Neural cell (in vitro differentiated cells): Measurements from ENCODE around the gene LMO1. TPM values are rescaled to one million over a fixed set of nuclear protein-coding genes. Genes with fewer than 3 reads are reported as not detected.

Experiments used
- H2AFZ ChIP-seq: fragments of 200-600, 300-800 bp; sonication (generic), shearing (Covaris generic); 2 replicates; pipeline ENCODE4 v1.6.0; 2014; ENCODE audit warnings: low read depth, mild to moderate bottlenecking, antibody characterized with exemption, low read length, moderate library complexity
- H3F3A ChIP-seq: fragments of 200-600 bp; shearing (Covaris generic); 2 replicates; pipeline ENCODE4 v1.6.1; 2016; ENCODE audit warnings: mild to moderate bottlenecking, moderate library complexity, mixed read lengths, antibody characterized with exemption, low read length; ENCODE audit not compliant: insufficient read depth, poor library complexity, severe bottlenecking
- H3K27ac ChIP-seq: fragments of 200-600, 300-800 bp; sonication (generic), shearing (Covaris generic); 2 replicates; pipeline ENCODE4 v1.5.1; 2014; ENCODE audit warnings: mild to moderate bottlenecking, low read length, moderate library complexity
- H3K27me3 ChIP-seq: fragments of 300-800, 200-600 bp; sonication (generic), shearing (Covaris generic); 2 replicates; pipeline ENCODE4 v1.6.0; 2014; ENCODE audit warnings: mild to moderate bottlenecking, low read depth, low read length, moderate library complexity; ENCODE audit not compliant: insufficient read depth
- H3K36me3 ChIP-seq: fragments of 300-800, 200-600 bp; sonication (generic), shearing (Covaris generic); 2 replicates; pipeline ENCODE4 v1.5.1; 2014; ENCODE audit warnings: mild to moderate bottlenecking, antibody characterized with exemption, low read length, moderate library complexity; ENCODE audit not compliant: insufficient read depth
- H3K4me2 ChIP-seq: fragments of 300-800, 200-600 bp; sonication (generic), shearing (Covaris generic); 2 replicates; pipeline ENCODE4 v1.6.0; 2014; ENCODE audit warnings: mild to moderate bottlenecking, low read length
- H3K4me3 ChIP-seq: fragments of 300-800, 200-600 bp; sonication (generic), shearing (Covaris generic); 2 replicates; pipeline ENCODE4 v1.5.1; 2014; ENCODE audit warnings: mild to moderate bottlenecking, low read length, moderate library complexity
- H3K79me2 ChIP-seq: fragments of 200-600 bp; shearing (Covaris generic); replicated peaks from 2 replicates; pipeline ENCODE4 v1.6.0; 2014; ENCODE audit warnings: mild to moderate bottlenecking, low read length, moderate library complexity; ENCODE audit not compliant: insufficient read depth
- H3K9ac ChIP-seq: fragments of 300-800, 200-600 bp; sonication (generic), shearing (Covaris generic); 2 replicates; pipeline ENCODE4 v1.6.1; 2016; ENCODE audit warnings: mild to moderate bottlenecking, low read length, mixed read lengths
- H3K9me2 ChIP-seq: fragments of 200-600 bp; shearing (Covaris generic); 2 replicates; pipeline ENCODE4 v1.6.1; 2016; ENCODE audit warnings: mild to moderate bottlenecking, low read length, mixed read lengths; ENCODE audit not compliant: insufficient read depth
- H3K9me3 ChIP-seq: fragments of 200-600, 300-800 bp; sonication (generic), shearing (Covaris generic); 2 replicates; pipeline ENCODE4 v1.6.1; 2016; ENCODE audit warnings: mild to moderate bottlenecking, mixed run types, low read length, moderate library complexity, mixed read lengths
- H4K20me1 ChIP-seq: fragments of 200-600 bp; shearing (Covaris generic); 2 replicates; pipeline ENCODE4 v1.6.1; 2016; ENCODE audit warnings: mild to moderate bottlenecking, mixed run types; ENCODE audit not compliant: insufficient read depth
- EP300 ChIP-seq: fragments of 450-650 bp; conservative IDR thresholded peaks from 2 replicates; pipeline ENCODE4 v1.6.1; 2014; ENCODE audit warnings: antibody characterized with exemption, mild to moderate bottlenecking, moderate library complexity; ENCODE audit not compliant: poor library complexity, severe bottlenecking
- POLR2AphosphoS5 ChIP-seq: IDR thresholded peaks from 2 replicates; pipeline ENCODE4 v1.6.1; 2012
- RAD21 ChIP-seq: fragments of 450-650 bp; conservative IDR thresholded peaks from 2 replicates; pipeline ENCODE4 v1.6.1; 2014; ENCODE audit warnings: antibody characterized with exemption, mild to moderate bottlenecking, moderate library complexity
- SMC3 ChIP-seq: fragments of 450-650 bp; conservative IDR thresholded peaks from 2 replicates; pipeline ENCODE4 v1.6.1; 2014; ENCODE audit warnings: antibody characterized with exemption, mild to moderate bottlenecking, moderate library complexity; ENCODE audit not compliant: poor library complexity
- TAF1 ChIP-seq: IDR thresholded peaks from 2 replicates; pipeline ENCODE4 v1.6.1; 2012; ENCODE audit warnings: low read depth
- polyA plus RNA-seq: library from polyadenylated mRNA; depleted of rRNA; stranded (reverse); fragments of >200 nt; gene quantifications from 2 replicates; pipeline ENCODE4 v1.2.3, GENCODE V29; 2014
- TF ChIP-seq, protein P1 (sequence below): fragments of 450-650 bp; IDR thresholded peaks from 2 replicates; pipeline ENCODE4 v1.5.1; 2014; ENCODE audit warnings: antibody characterized with exemption, mild to moderate bottlenecking, moderate library complexity; ENCODE audit not compliant: poor library complexity, severe bottlenecking
- TF ChIP-seq, protein P2 (sequence below): IDR thresholded peaks from 2 replicates; pipeline ENCODE4 v1.6.1; 2012; ENCODE audit warnings: borderline replicate concordance

LMO1 gene
- polyA plus RNA-seq, 1 donor from 2014 or later, result 4.4 TPM

DNA sequence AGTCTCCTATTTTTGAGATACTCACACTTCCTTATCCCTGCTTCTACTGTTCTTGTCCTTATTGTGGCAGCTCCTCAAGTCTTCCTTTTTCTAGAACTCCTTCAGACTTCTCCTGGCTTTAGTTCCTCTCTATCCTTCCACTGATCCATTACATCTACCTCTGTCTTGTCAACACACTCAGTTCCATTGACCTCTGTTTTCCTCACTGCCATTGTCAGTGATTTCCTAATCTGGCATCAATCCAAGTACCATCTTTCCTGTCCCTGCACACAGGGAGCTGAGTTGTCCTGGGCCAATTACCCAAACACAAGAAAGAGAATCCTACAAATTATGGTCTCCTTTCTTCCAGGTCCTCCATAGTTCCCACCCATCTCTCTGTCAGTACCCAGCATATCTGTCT is 66.9 kb downstream of the LMO1 start:
- H3K4me3 ChIP-seq, result no peak overlapping the region
- H3K27me3 ChIP-seq, result no peaks in the 10 kb centered on the region
- H3K79me2 ChIP-seq, result no peaks in the 10 kb centered on the region
- no peaks in the 10 kb centered on the region for H3K9me3 ChIP-seq
- H2AFZ ChIP-seq, result no peak overlapping the region
- no peaks in the 10 kb centered on the region for H3K36me3 ChIP-seq
- no peaks in the 10 kb centered on the region for H3F3A ChIP-seq
- H3K4me2 ChIP-seq, result no peak overlapping the region
- H3K9ac ChIP-seq, result no peak overlapping the region
- H4K20me1 ChIP-seq, result no peaks in the 10 kb centered on the region
- TF ChIP-seq POLR2AphosphoS5 (no peak), TAF1 (no peak)
- H3K9me2 ChIP-seq, result no peaks in the 10 kb centered on the region
- no peak overlapping the region for H3K27ac ChIP-seq

DNA sequence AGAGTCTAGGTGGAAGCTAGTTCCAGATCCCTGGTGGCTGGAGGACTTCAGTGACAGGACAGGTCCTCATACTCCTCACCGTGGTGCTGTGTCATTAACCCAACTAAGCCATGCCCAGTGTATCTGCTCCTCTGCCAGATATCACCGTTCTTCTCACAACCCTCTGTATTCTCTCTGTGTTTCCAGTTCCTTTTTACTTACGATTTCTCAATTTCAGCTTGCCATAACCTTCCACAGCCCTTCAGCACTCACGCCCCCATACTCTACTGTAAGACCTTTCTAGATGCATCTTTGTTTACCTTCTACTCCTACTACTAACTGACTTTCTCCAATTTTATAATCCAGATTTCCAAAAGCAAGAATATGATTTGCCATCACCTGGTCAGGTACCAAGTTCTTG is 68.7 kb downstream of the LMO1 start:
- Histone ChIP-seq H3F3A (no peaks in the 10 kb centered on the region), H3K4me2 (no peak overlapping the region), H3K4me3 (no peak overlapping the region)

DNA sequence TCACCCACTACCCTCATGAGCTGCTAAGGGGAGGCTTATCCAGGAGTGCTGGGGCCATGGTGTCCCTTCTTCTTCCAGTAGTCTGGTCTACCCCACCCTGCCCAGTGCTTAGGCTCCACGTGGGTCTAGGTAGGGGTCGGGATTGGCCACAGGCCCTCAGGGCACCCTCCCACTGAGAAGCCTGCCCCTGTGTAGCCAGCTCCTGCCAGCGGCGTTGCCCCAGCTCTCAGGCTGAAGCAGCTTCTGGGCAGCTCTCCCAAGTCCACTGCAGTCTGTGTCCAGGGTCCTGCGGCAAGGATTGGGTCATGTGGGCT is 70.8 kb downstream of the LMO1 start:
- TF ChIP-seq, protein P1, sequence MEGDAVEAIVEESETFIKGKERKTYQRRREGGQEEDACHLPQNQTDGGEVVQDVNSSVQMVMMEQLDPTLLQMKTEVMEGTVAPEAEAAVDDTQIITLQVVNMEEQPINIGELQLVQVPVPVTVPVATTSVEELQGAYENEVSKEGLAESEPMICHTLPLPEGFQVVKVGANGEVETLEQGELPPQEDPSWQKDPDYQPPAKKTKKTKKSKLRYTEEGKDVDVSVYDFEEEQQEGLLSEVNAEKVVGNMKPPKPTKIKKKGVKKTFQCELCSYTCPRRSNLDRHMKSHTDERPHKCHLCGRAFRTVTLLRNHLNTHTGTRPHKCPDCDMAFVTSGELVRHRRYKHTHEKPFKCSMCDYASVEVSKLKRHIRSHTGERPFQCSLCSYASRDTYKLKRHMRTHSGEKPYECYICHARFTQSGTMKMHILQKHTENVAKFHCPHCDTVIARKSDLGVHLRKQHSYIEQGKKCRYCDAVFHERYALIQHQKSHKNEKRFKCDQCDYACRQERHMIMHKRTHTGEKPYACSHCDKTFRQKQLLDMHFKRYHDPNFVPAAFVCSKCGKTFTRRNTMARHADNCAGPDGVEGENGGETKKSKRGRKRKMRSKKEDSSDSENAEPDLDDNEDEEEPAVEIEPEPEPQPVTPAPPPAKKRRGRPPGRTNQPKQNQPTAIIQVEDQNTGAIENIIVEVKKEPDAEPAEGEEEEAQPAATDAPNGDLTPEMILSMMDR, result peak; percentile 60
- TF ChIP-seq TAF1 (no peak), SMC3 (peak; percentile 40), EP300 (no peak)
- Histone ChIP-seq H3K9ac (no peak overlapping the region), H2AFZ (no peak overlapping the region)

More for the DNA sequence above, 68.7 kb downstream of the LMO1 start:
- no peak overlapping the region for H3K27ac ChIP-seq
- no peak overlapping the region for H2AFZ ChIP-seq
- no peak overlapping the region for H3K9ac ChIP-seq
- no peaks in the 10 kb centered on the region for H3K9me3 ChIP-seq
- no peaks in the 10 kb centered on the region for H3K36me3 ChIP-seq
- no peaks in the 10 kb centered on the region for H4K20me1 ChIP-seq
- H3K9me2 ChIP-seq, result no peaks in the 10 kb centered on the region
- no peaks in the 10 kb centered on the region for H3K79me2 ChIP-seq
- no peak for TF ChIP-seq SMC3
- no peak for TF ChIP-seq TAF1
- no peak for TF ChIP-seq RAD21
- no peak for TF ChIP-seq EP300
- TF ChIP-seq, protein P2, sequence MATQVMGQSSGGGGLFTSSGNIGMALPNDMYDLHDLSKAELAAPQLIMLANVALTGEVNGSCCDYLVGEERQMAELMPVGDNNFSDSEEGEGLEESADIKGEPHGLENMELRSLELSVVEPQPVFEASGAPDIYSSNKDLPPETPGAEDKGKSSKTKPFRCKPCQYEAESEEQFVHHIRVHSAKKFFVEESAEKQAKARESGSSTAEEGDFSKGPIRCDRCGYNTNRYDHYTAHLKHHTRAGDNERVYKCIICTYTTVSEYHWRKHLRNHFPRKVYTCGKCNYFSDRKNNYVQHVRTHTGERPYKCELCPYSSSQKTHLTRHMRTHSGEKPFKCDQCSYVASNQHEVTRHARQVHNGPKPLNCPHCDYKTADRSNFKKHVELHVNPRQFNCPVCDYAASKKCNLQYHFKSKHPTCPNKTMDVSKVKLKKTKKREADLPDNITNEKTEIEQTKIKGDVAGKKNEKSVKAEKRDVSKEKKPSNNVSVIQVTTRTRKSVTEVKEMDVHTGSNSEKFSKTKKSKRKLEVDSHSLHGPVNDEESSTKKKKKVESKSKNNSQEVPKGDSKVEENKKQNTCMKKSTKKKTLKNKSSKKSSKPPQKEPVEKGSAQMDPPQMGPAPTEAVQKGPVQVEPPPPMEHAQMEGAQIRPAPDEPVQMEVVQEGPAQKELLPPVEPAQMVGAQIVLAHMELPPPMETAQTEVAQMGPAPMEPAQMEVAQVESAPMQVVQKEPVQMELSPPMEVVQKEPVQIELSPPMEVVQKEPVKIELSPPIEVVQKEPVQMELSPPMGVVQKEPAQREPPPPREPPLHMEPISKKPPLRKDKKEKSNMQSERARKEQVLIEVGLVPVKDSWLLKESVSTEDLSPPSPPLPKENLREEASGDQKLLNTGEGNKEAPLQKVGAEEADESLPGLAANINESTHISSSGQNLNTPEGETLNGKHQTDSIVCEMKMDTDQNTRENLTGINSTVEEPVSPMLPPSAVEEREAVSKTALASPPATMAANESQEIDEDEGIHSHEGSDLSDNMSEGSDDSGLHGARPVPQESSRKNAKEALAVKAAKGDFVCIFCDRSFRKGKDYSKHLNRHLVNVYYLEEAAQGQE, result no peak
- no peaks in the 10 kb centered on the region for H3K27me3 ChIP-seq

More for the DNA sequence above, 70.8 kb downstream of the LMO1 start:
- H3K27ac ChIP-seq, result no peak overlapping the region
- H4K20me1 ChIP-seq, result no peaks in the 10 kb centered on the region
- no peaks in the 10 kb centered on the region for H3K79me2 ChIP-seq
- no peaks in the 10 kb centered on the region for H3F3A ChIP-seq
- H3K9me2 ChIP-seq, result no peaks in the 10 kb centered on the region
- no peak overlapping the region for H3K4me3 ChIP-seq
- H3K27me3 ChIP-seq, result no peaks in the 10 kb centered on the region
- H3K9me3 ChIP-seq, result no peaks in the 10 kb centered on the region
- H3K36me3 ChIP-seq, result no peaks in the 10 kb centered on the region
- H3K4me2 ChIP-seq, result no peak overlapping the region
